NCI-H2107 treated with DMSO at 0.1 percent for 48 hours (cell line): ENCODE results near the gene WDR88.
"Not testable (repeated sequence)": the region's sequence is repeated elsewhere in the genome, so short reads cannot be mapped to it uniquely, and the experiment has no call there.

Experiments used
- DNase-seq: peaks from one replicate; lab custom pipeline; 2025; ENCODE audit not compliant: unreplicated experiment; lab: John Stamatoyannopoulos, UW

Gene WDR88

GRCh38 chr19:33168528-33168927 is 36.6 kb downstream of the WDR88 start:
- no peak for DNase-seq

GRCh38 chr19:33171222-33171795 is 39.4 kb downstream of the WDR88 start:
- no peak for DNase-seq

DNA sequence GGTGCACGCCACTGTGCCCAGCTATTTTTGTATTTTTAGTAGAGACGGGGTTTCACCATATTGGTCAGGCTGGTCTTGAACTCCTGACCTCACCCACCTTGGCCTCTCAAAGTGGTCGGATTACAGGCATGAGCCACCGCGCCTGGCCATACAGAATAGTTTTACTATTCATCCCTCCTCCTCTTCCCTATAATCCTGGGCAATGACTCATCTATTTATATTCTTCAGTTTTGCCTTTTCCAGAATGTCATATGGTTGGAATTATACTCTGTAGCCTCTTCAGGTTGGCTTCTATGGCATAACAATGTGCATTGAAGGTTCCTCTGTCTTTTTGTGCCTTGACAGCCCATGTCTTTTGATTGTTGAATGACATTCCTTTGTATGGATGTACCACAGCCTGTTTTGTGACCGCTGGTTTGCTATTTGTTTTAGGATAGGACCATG is 40.0 kb downstream of the WDR88 start:
- no peak for DNase-seq

DNA sequence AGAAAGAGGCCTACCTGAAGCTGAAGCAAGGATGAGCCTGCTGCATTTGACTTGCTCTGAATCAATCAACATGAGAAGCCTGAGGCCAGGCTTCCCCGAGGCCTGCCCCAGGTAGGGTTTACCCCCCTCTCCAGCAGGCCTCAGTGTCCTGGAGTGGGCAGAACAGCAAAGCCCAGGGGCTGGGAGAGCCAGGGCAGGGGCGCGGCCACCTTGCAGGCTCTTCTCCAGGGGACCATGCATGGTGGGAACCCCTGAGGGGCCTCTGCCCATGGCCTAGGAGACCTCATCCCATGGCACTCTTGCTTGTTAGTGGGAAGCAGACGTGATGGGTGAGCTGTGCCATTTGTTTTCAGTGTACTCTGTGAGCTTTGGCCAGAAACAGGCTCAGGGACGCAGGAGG is 42.3 kb downstream of the WDR88 start:
- no peak for DNase-seq

DNA sequence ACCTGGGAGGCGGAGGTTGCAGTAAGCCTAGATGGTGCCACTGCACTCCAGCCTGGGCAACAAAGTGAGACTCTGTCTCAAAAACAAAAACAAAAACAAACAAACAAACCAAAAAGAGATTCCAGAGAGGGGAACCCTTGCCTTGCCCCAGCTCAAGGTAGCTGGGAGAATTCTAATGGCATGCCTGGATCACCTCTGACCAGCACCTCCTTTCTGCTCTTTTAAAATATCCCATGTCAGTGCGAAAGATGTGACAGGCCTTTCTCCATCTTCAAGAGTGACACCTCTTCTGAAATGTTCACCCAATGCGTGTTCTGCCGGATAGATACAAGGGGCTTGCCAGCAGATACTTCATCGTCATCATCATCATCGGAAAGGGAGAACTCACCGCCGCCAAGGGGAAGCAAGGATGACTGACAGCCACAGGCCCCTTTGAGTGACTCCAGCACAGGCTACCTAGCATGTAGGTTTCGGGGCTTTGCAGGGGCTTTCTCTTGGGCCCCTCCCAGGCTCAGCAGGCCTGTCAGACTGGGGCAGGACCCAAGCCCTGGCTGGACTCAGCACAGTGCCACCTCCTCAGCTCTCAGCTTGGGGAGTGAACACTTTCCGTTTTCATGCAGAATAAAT is 43.4 kb downstream of the WDR88 start:
- no peak for DNase-seq

- DNase-seq: peak; percentile 4
Observed at GRCh38 chr19:33175886-33176669, 44.2 kb downstream of the WDR88 start.

DNA sequence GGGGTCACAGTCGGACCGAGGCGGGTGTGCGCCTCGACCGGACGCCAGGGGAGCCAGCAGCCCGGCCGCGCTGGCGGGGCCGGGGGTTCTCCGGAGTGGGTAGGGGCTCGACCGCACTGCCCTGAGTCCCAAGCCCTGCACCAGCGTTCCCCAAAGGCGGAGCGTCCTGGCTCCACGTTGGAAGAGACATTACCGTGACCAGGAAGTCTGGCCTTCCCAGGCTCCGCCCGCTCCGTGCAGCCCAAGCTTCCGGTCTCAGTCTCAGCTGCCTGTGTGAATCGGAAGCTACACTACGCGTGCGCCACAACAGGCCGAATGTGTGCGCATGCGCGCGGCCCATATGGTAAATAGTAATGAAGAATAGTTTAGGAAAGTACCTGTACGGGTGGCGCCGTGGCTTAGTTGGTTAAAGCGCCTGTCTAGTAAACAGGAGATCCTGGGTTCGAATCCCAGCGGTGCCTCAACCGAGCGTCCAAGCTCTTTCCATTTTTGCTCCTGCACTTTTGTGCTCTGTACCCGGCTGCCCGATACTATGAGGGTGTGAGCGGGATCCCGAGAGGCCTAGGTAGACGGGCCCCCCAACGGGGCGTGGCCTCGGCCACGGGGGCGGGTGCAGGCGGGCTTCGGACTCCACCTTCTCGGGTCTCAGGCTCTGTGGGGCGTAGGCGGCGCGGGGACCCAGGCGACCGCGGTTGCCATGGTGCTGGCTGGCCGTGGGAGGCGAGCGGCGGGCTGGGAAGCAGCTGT is 44.9 kb downstream of the WDR88 start:
- DNase-seq: peak; percentile 98

GRCh38 chr19:33177417-33177979 is 45.6 kb downstream of the WDR88 start:
- peak; percentile 50 for DNase-seq

- DNase-seq: no peak
Observed at GRCh38 chr19:33186431-33187182, 54.7 kb downstream of the WDR88 start.

DNA sequence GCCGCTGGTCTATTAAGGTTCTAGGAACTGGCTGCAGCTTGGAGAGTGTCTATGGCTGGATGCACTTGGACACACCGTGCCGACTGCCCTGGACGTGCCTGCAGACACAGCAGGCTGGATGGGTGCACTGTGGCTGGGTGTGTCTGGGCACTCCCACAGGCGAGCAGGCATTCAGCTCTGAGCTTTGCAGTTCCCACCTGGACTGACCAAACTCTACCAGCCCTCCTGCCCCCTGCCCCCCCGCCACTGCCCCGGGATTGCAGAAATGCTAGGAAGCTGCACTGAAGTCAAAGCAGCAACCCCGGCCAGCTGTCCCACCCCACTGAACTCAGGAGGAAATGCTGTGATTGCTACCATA is 55.2 kb downstream of the WDR88 start:
- DNase-seq: no peak

DNA sequence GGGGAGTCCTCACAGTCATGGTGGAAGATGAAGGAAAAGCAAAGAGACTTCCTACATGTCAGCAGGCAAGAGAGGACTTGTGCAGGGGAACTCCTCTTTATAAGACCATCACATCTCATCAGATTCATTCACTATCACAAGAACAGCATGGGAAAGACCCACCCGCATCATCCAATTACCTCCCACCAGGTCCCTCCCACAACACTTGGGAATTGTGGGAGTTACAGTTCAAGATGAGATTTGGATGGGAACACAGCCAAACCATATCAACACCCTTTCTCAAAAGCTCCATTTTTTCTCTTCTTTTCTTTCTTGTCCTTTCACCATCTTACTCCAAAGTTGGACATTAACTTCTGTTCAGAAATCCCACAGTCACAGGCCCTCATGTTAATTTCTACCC is 57.5 kb downstream of the WDR88 start:
- no peak for DNase-seq

- DNase-seq: not testable (repeated sequence)
Observed at GRCh38 chr19:33191092-33191491, 59.2 kb downstream of the WDR88 start.

DNA sequence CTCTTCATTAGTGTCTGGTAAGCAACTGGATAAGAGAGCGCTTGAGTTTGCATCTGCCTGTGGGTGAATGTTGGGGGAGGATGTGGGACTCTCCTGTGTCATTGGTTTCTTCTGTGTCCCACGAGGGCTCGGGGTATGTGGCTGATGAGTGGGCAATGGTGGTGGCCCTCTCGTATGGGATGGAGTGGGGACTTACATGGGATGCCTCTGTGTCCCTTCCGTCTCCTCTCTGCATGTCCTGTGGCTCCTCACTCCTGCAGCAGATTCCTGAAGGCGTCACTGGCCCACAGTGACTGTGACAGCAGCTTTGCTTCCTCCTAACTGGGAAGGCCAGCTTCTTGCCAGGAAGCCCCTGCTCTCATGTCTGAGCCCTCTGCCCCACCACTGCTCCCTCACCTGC is 59.6 kb downstream of the WDR88 start:
- no peak for DNase-seq

- no peak for DNase-seq
Observed at GRCh38 chr19:33192010-33192409, 60.1 kb downstream of the WDR88 start.

- no peak for DNase-seq
Observed at GRCh38 chr19:33193269-33193864, 61.5 kb downstream of the WDR88 start.

DNA sequence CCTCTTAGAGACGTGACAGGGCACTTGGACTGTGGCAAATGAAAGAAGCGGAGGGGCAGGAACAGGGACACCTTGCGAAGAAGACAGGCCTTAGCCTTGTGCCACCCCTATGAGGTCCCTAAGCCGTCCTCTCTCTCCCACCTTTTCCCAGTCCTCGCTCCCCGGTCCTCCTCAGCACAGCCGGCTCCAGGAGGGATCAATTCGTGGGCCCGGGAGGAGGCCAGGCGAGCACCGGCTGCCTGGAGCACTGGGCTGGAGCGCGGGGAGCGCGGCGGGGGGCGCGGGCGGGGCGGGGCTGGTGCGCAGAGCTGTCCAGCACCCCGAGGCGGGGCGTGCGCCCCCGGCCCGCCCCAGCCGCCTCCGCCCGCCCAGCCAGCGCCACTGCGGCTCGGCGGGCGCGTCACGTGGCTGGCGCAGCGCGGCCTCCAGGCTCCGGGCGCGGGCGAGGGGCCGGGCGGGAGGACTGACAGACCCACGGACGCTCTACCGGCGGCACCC is 62.0 kb downstream of the WDR88 start, which contains the start of gene LRP3:
LRP3 (plus strand) TSS at position 466 of the 498 bp plus-strand sequence. CDS start 456 bp downstream, outside the sequence.
- peak; percentile 5 for DNase-seq

GRCh38 chr19:33194532-33194885 is 62.6 kb downstream of the WDR88 start:
- no peak for DNase-seq

DNA sequence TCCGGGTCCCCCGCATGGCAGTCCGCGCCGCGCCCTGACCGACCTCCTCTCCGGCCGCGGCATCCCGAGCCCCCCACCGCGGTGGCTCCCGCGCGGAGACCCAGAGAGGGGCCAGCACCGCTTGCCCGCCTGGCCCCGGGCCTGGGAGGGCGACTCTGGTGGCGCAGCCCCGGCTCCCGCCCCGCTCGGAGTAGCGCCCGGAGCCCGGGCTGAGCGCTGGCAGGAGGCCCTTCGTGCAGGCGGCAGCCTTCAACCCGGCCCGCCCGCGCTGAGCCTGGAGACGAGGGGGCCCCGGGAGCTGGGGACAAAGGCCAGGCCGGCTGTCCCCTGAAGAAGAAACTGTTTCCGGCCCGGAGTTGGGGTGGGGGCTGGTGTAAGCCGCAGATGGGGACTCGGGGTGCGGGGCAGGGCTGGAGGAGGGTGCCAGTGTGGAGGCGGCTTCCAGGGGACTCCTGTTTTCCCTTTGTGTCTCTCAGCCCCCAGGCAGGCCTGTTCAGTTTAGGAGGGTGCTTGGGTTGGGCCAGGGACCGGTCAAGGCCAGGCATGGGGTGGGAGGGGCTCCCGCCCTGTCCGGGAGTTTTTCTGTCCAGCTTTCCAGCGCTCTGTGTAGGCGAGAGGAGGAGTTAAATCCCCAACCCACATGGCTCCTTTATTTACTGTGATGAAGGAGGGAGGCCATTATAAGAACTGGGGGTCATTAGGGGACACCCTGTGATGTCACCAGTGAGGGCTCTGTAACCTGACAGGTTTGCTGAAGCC is 63.2 kb downstream of the WDR88 start:
- no peak for DNase-seq

DNA sequence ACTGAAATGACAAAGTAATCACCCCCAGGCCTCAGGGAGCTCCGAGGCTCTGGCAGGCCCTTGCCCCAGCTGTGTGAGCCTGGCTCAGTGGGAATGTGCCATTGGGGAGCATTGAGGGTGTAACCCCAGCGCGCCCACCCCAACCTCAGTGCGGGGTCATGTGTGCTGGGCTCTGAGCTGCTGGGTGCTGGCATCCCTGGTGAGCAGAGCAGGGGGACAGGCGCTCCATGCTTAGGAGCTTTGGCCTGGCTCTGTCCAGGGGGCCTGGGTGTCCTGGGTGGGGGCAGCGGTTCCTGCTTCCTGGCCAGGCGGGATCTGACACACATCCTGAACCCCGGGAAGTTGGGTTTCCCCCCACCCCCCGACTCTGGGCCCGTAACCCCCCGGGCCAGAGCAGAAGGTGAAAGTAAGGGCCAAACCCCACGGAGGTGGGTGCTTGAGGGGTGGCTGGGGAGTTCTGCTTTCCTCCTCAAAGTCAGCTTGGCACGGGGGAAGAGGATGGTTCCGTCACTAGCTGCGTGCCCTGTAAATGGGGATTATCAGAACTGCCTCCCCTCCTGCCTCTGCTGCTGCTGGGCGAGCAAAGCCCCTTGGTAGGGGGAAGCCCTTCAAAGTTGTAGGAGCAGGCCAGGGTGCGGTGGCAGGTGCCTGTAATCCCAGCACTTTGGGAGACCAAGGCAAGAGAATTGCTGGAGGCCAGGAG is 63.9 kb downstream of the WDR88 start:
- DNase-seq: no peak
